CD8-positive, alpha-beta memory T cell (primary cell): ENCODE measurements around the gene ATXN1. TPM values are rescaled to one million over a fixed set of nuclear protein-coding genes. Genes with fewer than 3 reads are reported as not detected.
A peak's percentile ranks its signal among the peaks of the same experiment; 100 is the strongest.
"Not testable (repeated sequence)": the region's sequence is repeated elsewhere in the genome, so short reads cannot be mapped to it uniquely, and the experiment has no call there.

Experiments
- CTCF ChIA-PET: fragments of 350-600 bp; sonication (Branson Sonifier 250); formaldehyde crosslinking; loops from one replicate; lab custom pipeline; 2021; ENCODE audit warnings: antibody characterized with exemption; lab: Charles Lee
- POLR2A ChIA-PET: fragments of 350-600 bp; sonication (Branson Sonifier 250); formaldehyde crosslinking; loops from one replicate; lab custom pipeline; 2021; ENCODE audit warnings: antibody characterized with exemption; lab: Charles Lee
- DNase-seq, 5 donors: peaks; one replicate each; pipeline versions ENCODE4 v3.0.0 to v3.0.0-alpha.2; 2020 to 2022; ENCODE audit warnings: mixed read lengths in 1 of 5
- H3K27ac ChIP-seq: one replicate; pipeline ENCODE4 v1.7.0; 2013; ENCODE audit warnings: low read depth, mild to moderate bottlenecking, low read length, moderate library complexity
- H3K27me3 ChIP-seq: 2 replicates; pipeline ENCODE4 v1.7.0; 2013; ENCODE audit warnings: low read length, mild to moderate bottlenecking; ENCODE audit not compliant: insufficient read depth, poor library complexity, severe bottlenecking
- H3K36me3 ChIP-seq: 2 replicates; pipeline ENCODE4 v1.7.0; 2013; ENCODE audit warnings: mild to moderate bottlenecking, low read length, moderate library complexity; ENCODE audit not compliant: insufficient read depth
- H3K4me1 ChIP-seq: 2 replicates; pipeline ENCODE4 v1.7.0; 2013; ENCODE audit warnings: mild to moderate bottlenecking, low read length, moderate library complexity; ENCODE audit not compliant: insufficient read depth
- H3K4me3 ChIP-seq: 2 replicates; pipeline ENCODE4 v1.7.0; 2013; ENCODE audit warnings: mild to moderate bottlenecking, low read length
- H3K9me3 ChIP-seq: 2 replicates; pipeline ENCODE4 v1.7.0; 2013; ENCODE audit warnings: mild to moderate bottlenecking, low read length
- H3K27ac Mint-ChIP-seq, 8 donors: one replicate each; pipeline ENCODE4 v1.8.0; 2020 to 2021; ENCODE audit warnings: mixed read lengths in 8 of 8, mild to moderate bottlenecking in 6 of 8, inconsistent platforms in 3 of 8, moderate library complexity in 3 of 8
- H3K27me3 Mint-ChIP-seq, 2 donors: one replicate each; pipeline ENCODE4 v1.8.0; 2020 to 2021; ENCODE audit warnings: mixed read lengths in 2 of 2, mild to moderate bottlenecking in 1 of 2, moderate library complexity in 1 of 2
- H3K36me3 Mint-ChIP-seq, 3 donors: one replicate each; pipeline ENCODE4 v1.8.0; 2020 to 2021; ENCODE audit warnings: mixed read lengths in 3 of 3, inconsistent platforms in 1 of 3, mild to moderate bottlenecking in 1 of 3
- H3K4me1 Mint-ChIP-seq, 3 donors: one replicate each; pipeline ENCODE4 v1.8.0; 2020 to 2021; ENCODE audit warnings: mixed read lengths in 3 of 3, inconsistent platforms in 1 of 3, mild to moderate bottlenecking in 1 of 3
- H3K4me3 Mint-ChIP-seq, 7 donors: one replicate each; pipeline ENCODE4 v1.8.0; 2020 to 2021; ENCODE audit warnings: mixed read lengths in 7 of 7, mild to moderate bottlenecking in 6 of 7, moderate library complexity in 4 of 7, inconsistent platforms in 2 of 7
- H3K9me3 Mint-ChIP-seq, 5 donors: one replicate each; pipeline ENCODE4 v1.8.0; 2020 to 2022; ENCODE audit warnings: mixed read lengths in 5 of 5, mild to moderate bottlenecking in 3 of 5, moderate library complexity in 2 of 5, inconsistent platforms in 1 of 5
- polyA plus RNA-seq: library from polyadenylated mRNA; unstranded; fragments of 300-500 nt; fragmentation: Illumina TruSeq; gene quantifications from one replicate; pipeline ENCODE4 v1.2.3, GENCODE V29; 2021
- total RNA-seq, 2 experiments: library from RNA; stranded (reverse); gene quantifications; one replicate each; pipeline ENCODE4 v1.2.3, GENCODE V29; 2021

The ATXN1 gene
- total and polyA plus RNA-seq, 3 experiments from 2014 or later, result 20.0 to 114 (median 111) TPM

- ChIA-PET POLR2A (interaction anchor here (1.0 kb wide), 1 partner anchor 11 kb away, joined by 5 read pairs; no protein-coding TSS in a partner anchor), CTCF (no interaction called here)
- Mint-ChIP-seq H3K36me3 (peaks cover 21 to 40% (median 21%) of the 10 kb centered on the region in 3 donors), H3K27ac (peak overlapping the region in 5 of 8 donors; percentile 8 to 79 (median 55)), H3K27me3 (no peaks in the 10 kb centered on the region), H3K9me3 (no peaks in the 10 kb centered on the region), H3K4me3 (no peak overlapping the region), H3K4me1 (peaks cover 38 to 65% (median 57%) of the 10 kb centered on the region in 3 donors)
- Histone ChIP-seq H3K36me3 (no peaks in the 10 kb centered on the region), H3K4me1 (peaks cover 10% of the 10 kb centered on the region), H3K4me3 (no peak overlapping the region), H3K9me3 (no peaks in the 10 kb centered on the region), H3K27me3 (no peaks in the 10 kb centered on the region), H3K27ac (no peak overlapping the region)
- no peak for DNase-seq
Observed at GRCh38 chr6:16632101-16632500, 129.2 kb downstream of the ATXN1 start.

GRCh38 chr6:16630026-16630643, 131.1 kb downstream of the ATXN1 start:
- ChIA-PET POLR2A (no interaction called here), CTCF (no interaction called here)
- Mint-ChIP-seq H3K27me3 (no peaks in the 10 kb centered on the region), H3K9me3 (no peaks in the 10 kb centered on the region), H3K4me1 (peaks cover 29 to 63% (median 46%) of the 10 kb centered on the region in 3 donors), H3K27ac (peak overlapping the region in 1 of 8 donors; percentile 60), H3K4me3 (peak overlapping the region in 1 of 7 donors; percentile 83), H3K36me3 (peaks cover 21 to 38% (median 21%) of the 10 kb centered on the region in 3 donors)
- DNase-seq, result no peak
- H3K27me3 ChIP-seq, result no peaks in the 10 kb centered on the region
- no peaks in the 10 kb centered on the region for H3K36me3 ChIP-seq
- H3K27ac ChIP-seq, result no peak overlapping the region
- H3K4me1 ChIP-seq, result peaks cover 10% of the 10 kb centered on the region
- H3K4me3 ChIP-seq, result no peak overlapping the region
- H3K9me3 ChIP-seq, result no peaks in the 10 kb centered on the region

- H3K27me3 ChIP-seq, H3K27ac ChIP-seq, DNase-seq, H3K9me3 ChIP-seq, H3K4me3 Mint-ChIP-seq, H3K9me3 Mint-ChIP-seq, H3K4me3 ChIP-seq, POLR2A ChIA-PET, H3K27me3 Mint-ChIP-seq, H3K4me1 ChIP-seq, H3K36me3 ChIP-seq, CTCF ChIA-PET: not testable (repeated sequence)
- peak overlapping the region in 2 of 8 donors; percentile 7 to 63 for H3K27ac Mint-ChIP-seq
- peaks cover 21 to 60% (median 45%) of the 10 kb centered on the region in 3 donors for H3K4me1 Mint-ChIP-seq
- H3K36me3 Mint-ChIP-seq, result peaks cover 20 to 39% (median 21%) of the 10 kb centered on the region in 3 donors
Observed at GRCh38 chr6:16628580-16628979, 132.7 kb downstream of the ATXN1 start.

GRCh38 chr6:16626650-16627049, 134.6 kb downstream of the ATXN1 start:
- Mint-ChIP-seq H3K4me3 (no peak overlapping the region), H3K4me1 (peaks cover 30 to 67% (median 50%) of the 10 kb centered on the region in 3 donors), H3K27ac (peak overlapping the region in 4 of 8 donors; percentile 24 to 72 (median 45)), H3K27me3 (no peaks in the 10 kb centered on the region), H3K36me3 (peaks cover 19 to 31% (median 21%) of the 10 kb centered on the region in 3 donors), H3K9me3 (no peaks in the 10 kb centered on the region)
- POLR2A ChIA-PET, result no interaction called here
- no peaks in the 10 kb centered on the region for H3K27me3 ChIP-seq
- no peak overlapping the region for H3K27ac ChIP-seq
- CTCF ChIA-PET, result interaction anchor here (1.4 kb wide), 1 partner anchor 33 kb away, joined by 3 read pairs; no protein-coding TSS in a partner anchor
- H3K4me1 ChIP-seq, result peaks cover 10% of the 10 kb centered on the region
- DNase-seq, result no peak
- no peaks in the 10 kb centered on the region for H3K9me3 ChIP-seq
- no peak overlapping the region for H3K4me3 ChIP-seq
- H3K36me3 ChIP-seq, result no peaks in the 10 kb centered on the region

GRCh38 chr6:16625291-16626265, 135.7 kb downstream of the ATXN1 start:
- H3K4me3 ChIP-seq, result no peak overlapping the region
- Mint-ChIP-seq H3K27ac (peak overlapping the region in 4 of 8 donors; percentile 50 to 51 (median 50)), H3K4me3 (no peak overlapping the region), H3K27me3 (no peaks in the 10 kb centered on the region), H3K36me3 (peaks cover 14 to 25% (median 21%) of the 10 kb centered on the region in 3 donors), H3K9me3 (no peaks in the 10 kb centered on the region), H3K4me1 (peaks cover 38 to 68% (median 54%) of the 10 kb centered on the region in 3 donors)
- H3K27ac ChIP-seq, result no peak overlapping the region
- ChIA-PET POLR2A (no interaction called here), CTCF (interaction anchor here (1.4 kb wide), 1 partner anchor 32 kb away, joined by 3 read pairs; no protein-coding TSS in a partner anchor)
- H3K9me3 ChIP-seq, result no peaks in the 10 kb centered on the region
- DNase-seq, result no peak
- H3K27me3 ChIP-seq, result no peaks in the 10 kb centered on the region
- H3K4me1 ChIP-seq, result peaks cover 16% of the 10 kb centered on the region
- no peaks in the 10 kb centered on the region for H3K36me3 ChIP-seq

GRCh38 chr6:16624636-16625290, 136.5 kb downstream of the ATXN1 start:
- Mint-ChIP-seq H3K9me3 (no peaks in the 10 kb centered on the region), H3K27me3 (no peaks in the 10 kb centered on the region), H3K27ac (peak overlapping the region in 2 of 8 donors; percentile 50 to 51), H3K36me3 (peaks cover 6 to 17% (median 15%) of the 10 kb centered on the region in 3 donors), H3K4me1 (peaks cover 47 to 73% (median 56%) of the 10 kb centered on the region in 3 donors), H3K4me3 (no peak overlapping the region)
- ChIA-PET POLR2A (interaction anchor here (1.1 kb wide), 1 partner anchor 21 kb away, joined by 3 read pairs; no protein-coding TSS in a partner anchor), CTCF (no interaction called here)
- Histone ChIP-seq H3K36me3 (no peaks in the 10 kb centered on the region), H3K9me3 (no peaks in the 10 kb centered on the region), H3K4me1 (peaks cover 24% of the 10 kb centered on the region), H3K4me3 (no peak overlapping the region), H3K27ac (no peak overlapping the region), H3K27me3 (no peaks in the 10 kb centered on the region)
- no peak for DNase-seq

GRCh38 chr6:16623731-16624130, 137.5 kb downstream of the ATXN1 start:
- ChIA-PET CTCF (no interaction called here), POLR2A (no interaction called here)
- Histone ChIP-seq H3K27ac (no peak overlapping the region), H3K4me3 (no peak overlapping the region), H3K9me3 (no peaks in the 10 kb centered on the region), H3K27me3 (no peaks in the 10 kb centered on the region), H3K36me3 (no peaks in the 10 kb centered on the region), H3K4me1 (peaks cover 32% of the 10 kb centered on the region)
- DNase-seq, result no peak
- Mint-ChIP-seq H3K27me3 (no peaks in the 10 kb centered on the region), H3K4me1 (peaks cover 56 to 83% (median 66%) of the 10 kb centered on the region in 3 donors), H3K9me3 (no peaks in the 10 kb centered on the region), H3K36me3 (peaks cover 5 to 13% (median 11%) of the 10 kb centered on the region in 3 donors), H3K4me3 (no peak overlapping the region), H3K27ac (peak overlapping the region in 3 of 8 donors; percentile 24 to 87 (median 47))
